Sigmoid colon (tissue), 4 donors: Measurements from ENCODE around the gene STX1B.

ENCODE experiments used
- EP300 ChIP-seq, 4 donors: sonication (generic); formaldehyde crosslinking; IDR thresholded peaks; one replicate each; pipeline ENCODE4 v1.6.1; 2017; ENCODE audit warnings: antibody characterized with exemption in 4 of 4
- POLR2A ChIP-seq, 2 donors: fragments of 450-650 bp; IDR thresholded peaks; one replicate each; pipeline ENCODE4 v1.6.1; 2016; ENCODE audit warnings: antibody characterized with exemption in 2 of 2, mild to moderate bottlenecking in 2 of 2, moderate library complexity in 2 of 2
- TF ChIP-seq, protein P1 (sequence below), 4 experiments: fragments of 450-650 bp in 3 of 4; fragments of 200-600 bp in 1 of 4; IDR thresholded peaks; one replicate each; pipeline ENCODE4 v1.5.1; 2016 to 2019; ENCODE audit warnings: antibody characterized with exemption in 4 of 4, mild to moderate bottlenecking in 3 of 4, moderate library complexity in 2 of 4

DNA sequence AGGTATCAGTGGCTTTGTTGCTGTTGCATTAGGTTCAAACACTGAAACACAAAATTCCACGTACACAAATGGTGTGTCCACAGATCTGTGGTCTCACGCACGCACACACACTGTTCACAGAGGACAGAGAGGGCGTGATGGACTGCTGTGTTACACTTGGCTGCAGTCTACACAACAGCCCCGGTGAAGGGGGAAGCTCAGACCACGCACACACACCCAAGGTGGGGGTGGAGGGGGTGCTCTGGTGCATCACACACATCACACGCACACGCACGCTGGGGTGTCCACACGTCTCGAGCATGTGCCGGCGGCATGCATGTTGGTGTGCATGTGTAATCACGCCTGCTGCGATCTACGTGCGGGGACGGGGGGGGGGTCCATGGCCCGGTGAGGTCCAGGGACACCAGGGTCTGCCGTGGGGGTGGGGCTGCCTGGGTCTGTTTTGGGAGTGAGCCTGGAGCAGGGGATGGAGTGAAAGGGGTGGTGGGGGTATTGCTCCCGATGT lies 18.1 kb downstream of the STX1B start:
- TF ChIP-seq, protein P1, sequence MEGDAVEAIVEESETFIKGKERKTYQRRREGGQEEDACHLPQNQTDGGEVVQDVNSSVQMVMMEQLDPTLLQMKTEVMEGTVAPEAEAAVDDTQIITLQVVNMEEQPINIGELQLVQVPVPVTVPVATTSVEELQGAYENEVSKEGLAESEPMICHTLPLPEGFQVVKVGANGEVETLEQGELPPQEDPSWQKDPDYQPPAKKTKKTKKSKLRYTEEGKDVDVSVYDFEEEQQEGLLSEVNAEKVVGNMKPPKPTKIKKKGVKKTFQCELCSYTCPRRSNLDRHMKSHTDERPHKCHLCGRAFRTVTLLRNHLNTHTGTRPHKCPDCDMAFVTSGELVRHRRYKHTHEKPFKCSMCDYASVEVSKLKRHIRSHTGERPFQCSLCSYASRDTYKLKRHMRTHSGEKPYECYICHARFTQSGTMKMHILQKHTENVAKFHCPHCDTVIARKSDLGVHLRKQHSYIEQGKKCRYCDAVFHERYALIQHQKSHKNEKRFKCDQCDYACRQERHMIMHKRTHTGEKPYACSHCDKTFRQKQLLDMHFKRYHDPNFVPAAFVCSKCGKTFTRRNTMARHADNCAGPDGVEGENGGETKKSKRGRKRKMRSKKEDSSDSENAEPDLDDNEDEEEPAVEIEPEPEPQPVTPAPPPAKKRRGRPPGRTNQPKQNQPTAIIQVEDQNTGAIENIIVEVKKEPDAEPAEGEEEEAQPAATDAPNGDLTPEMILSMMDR (IDR thresholded peaks at IDR 0.05) = no peak
- TF ChIP-seq EP300 (IDR thresholded peaks at IDR 0.05) (no peak), POLR2A (IDR thresholded peaks at IDR 0.05) (no peak)
